ENCODE measurements around the gene BBS12.

DNA sequence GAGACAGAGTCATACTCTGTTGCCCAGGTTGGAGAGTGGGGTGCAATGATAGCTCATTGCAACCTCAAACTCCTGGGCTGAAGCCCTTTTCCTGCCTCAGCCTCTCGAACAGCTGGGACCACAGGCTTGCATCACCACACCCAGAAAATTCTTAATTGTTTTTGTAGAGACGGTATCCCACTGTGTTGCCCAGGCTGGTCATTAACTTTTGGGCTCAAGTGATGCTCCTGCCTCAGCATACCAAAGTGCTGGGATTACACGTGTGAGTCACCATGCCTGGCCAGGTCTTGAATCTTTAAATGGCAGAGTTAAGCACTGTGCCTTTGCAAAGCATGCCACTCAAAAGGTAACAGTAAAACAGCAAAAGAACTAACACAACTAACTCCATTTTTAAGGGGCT lies 28.6 kb upstream of the BBS12 start:
- TF ChIP-seq EZH2 (IDR thresholded peaks at IDR 0.05; ENCODE audit: low read depth, unreplicated experiment) (no peak), JUNB (IDR thresholded peaks at IDR 0.05; ENCODE audit: unreplicated experiment) (no peak), POLR2AphosphoS5 (IDR thresholded peaks at IDR 0.05; ENCODE audit: low read depth) (no peak), STAT1 (IDR thresholded peaks at IDR 0.05; ENCODE audit: unreplicated experiment) (no peak), ZNF331 (CRISPR knock-in tag; IDR thresholded peaks at IDR 0.05; ENCODE audit: low read depth) (no peak), EZH2phosphoT487 (IDR thresholded peaks at IDR 0.05; ENCODE audit: unreplicated experiment) (no peak), NANOG (IDR thresholded peaks at IDR 0.05; ENCODE audit: borderline replicate concordance) (no peak), CREB1 (CRISPR knock-in tag; IDR thresholded peaks at IDR 0.05; ENCODE audit: low read depth) (no peak), ZNF114 (CRISPR knock-in tag; IDR thresholded peaks at IDR 0.05) (no peak)
- TF ChIP-seq, protein P1, sequence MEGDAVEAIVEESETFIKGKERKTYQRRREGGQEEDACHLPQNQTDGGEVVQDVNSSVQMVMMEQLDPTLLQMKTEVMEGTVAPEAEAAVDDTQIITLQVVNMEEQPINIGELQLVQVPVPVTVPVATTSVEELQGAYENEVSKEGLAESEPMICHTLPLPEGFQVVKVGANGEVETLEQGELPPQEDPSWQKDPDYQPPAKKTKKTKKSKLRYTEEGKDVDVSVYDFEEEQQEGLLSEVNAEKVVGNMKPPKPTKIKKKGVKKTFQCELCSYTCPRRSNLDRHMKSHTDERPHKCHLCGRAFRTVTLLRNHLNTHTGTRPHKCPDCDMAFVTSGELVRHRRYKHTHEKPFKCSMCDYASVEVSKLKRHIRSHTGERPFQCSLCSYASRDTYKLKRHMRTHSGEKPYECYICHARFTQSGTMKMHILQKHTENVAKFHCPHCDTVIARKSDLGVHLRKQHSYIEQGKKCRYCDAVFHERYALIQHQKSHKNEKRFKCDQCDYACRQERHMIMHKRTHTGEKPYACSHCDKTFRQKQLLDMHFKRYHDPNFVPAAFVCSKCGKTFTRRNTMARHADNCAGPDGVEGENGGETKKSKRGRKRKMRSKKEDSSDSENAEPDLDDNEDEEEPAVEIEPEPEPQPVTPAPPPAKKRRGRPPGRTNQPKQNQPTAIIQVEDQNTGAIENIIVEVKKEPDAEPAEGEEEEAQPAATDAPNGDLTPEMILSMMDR (conservative IDR thresholded peaks at IDR 0.05; ENCODE audit: low read depth in 2 of 2), result no peak
- TF ChIP-seq, protein P2, sequence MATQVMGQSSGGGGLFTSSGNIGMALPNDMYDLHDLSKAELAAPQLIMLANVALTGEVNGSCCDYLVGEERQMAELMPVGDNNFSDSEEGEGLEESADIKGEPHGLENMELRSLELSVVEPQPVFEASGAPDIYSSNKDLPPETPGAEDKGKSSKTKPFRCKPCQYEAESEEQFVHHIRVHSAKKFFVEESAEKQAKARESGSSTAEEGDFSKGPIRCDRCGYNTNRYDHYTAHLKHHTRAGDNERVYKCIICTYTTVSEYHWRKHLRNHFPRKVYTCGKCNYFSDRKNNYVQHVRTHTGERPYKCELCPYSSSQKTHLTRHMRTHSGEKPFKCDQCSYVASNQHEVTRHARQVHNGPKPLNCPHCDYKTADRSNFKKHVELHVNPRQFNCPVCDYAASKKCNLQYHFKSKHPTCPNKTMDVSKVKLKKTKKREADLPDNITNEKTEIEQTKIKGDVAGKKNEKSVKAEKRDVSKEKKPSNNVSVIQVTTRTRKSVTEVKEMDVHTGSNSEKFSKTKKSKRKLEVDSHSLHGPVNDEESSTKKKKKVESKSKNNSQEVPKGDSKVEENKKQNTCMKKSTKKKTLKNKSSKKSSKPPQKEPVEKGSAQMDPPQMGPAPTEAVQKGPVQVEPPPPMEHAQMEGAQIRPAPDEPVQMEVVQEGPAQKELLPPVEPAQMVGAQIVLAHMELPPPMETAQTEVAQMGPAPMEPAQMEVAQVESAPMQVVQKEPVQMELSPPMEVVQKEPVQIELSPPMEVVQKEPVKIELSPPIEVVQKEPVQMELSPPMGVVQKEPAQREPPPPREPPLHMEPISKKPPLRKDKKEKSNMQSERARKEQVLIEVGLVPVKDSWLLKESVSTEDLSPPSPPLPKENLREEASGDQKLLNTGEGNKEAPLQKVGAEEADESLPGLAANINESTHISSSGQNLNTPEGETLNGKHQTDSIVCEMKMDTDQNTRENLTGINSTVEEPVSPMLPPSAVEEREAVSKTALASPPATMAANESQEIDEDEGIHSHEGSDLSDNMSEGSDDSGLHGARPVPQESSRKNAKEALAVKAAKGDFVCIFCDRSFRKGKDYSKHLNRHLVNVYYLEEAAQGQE (IDR thresholded peaks at IDR 0.05; ENCODE audit: unreplicated experiment), result no peak
- TF ChIP-seq, protein P3, sequence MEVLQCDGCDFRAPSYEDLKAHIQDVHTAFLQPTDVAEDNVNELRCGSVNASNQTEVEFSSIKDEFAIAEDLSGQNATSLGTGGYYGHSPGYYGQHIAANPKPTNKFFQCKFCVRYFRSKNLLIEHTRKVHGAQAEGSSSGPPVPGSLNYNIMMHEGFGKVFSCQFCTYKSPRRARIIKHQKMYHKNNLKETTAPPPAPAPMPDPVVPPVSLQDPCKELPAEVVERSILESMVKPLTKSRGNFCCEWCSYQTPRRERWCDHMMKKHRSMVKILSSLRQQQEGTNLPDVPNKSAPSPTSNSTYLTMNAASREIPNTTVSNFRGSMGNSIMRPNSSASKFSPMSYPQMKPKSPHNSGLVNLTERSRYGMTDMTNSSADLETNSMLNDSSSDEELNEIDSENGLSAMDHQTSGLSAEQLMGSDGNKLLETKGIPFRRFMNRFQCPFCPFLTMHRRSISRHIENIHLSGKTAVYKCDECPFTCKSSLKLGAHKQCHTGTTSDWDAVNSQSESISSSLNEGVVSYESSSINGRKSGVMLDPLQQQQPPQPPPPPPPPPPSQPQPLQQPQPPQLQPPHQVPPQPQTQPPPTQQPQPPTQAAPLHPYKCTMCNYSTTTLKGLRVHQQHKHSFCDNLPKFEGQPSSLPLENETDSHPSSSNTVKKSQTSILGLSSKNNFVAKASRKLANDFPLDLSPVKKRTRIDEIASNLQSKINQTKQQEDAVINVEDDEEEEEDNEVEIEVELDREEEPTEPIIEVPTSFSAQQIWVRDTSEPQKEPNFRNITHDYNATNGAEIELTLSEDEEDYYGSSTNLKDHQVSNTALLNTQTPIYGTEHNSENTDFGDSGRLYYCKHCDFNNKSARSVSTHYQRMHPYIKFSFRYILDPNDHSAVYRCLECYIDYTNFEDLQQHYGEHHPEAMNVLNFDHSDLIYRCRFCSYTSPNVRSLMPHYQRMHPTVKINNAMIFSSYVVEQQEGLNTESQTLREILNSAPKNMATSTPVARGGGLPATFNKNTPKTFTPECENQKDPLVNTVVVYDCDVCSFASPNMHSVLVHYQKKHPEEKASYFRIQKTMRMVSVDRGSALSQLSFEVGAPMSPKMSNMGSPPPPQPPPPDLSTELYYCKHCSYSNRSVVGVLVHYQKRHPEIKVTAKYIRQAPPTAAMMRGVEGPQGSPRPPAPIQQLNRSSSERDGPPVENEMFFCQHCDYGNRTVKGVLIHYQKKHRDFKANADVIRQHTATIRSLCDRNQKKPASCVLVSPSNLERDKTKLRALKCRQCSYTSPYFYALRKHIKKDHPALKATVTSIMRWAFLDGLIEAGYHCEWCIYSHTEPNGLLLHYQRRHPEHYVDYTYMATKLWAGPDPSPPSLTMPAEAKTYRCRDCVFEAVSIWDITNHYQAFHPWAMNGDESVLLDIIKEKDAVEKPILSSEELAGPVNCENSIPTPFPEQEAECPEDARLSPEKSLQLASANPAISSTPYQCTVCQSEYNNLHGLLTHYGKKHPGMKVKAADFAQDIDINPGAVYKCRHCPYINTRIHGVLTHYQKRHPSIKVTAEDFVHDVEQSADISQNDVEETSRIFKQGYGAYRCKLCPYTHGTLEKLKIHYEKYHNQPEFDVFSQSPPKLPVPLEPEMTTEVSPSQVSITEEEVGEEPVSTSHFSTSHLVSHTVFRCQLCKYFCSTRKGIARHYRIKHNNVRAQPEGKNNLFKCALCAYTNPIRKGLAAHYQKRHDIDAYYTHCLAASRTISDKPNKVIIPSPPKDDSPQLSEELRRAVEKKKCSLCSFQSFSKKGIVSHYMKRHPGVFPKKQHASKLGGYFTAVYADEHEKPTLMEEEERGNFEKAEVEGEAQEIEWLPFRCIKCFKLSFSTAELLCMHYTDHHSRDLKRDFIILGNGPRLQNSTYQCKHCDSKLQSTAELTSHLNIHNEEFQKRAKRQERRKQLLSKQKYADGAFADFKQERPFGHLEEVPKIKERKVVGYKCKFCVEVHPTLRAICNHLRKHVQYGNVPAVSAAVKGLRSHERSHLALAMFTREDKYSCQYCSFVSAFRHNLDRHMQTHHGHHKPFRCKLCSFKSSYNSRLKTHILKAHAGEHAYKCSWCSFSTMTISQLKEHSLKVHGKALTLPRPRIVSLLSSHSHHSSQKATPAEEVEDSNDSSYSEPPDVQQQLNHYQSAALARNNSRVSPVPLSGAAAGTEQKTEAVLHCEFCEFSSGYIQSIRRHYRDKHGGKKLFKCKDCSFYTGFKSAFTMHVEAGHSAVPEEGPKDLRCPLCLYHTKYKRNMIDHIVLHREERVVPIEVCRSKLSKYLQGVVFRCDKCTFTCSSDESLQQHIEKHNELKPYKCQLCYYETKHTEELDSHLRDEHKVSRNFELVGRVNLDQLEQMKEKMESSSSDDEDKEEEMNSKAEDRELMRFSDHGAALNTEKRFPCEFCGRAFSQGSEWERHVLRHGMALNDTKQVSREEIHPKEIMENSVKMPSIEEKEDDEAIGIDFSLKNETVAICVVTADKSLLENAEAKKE (CRISPR knock-in tag; IDR thresholded peaks at IDR 0.05), result no peak
